ENCODE data around the gene ADAMTS5. TPM values are rescaled to one million over a fixed set of nuclear protein-coding genes. Genes with fewer than 3 reads are reported as not detected.

ADAMTS5 gene
- polyA plus RNA-seq, 1 donor (not counting 4 experiments of a cell fraction or from before 2014, with no cell fraction given): 0.01 TPM

DNA sequence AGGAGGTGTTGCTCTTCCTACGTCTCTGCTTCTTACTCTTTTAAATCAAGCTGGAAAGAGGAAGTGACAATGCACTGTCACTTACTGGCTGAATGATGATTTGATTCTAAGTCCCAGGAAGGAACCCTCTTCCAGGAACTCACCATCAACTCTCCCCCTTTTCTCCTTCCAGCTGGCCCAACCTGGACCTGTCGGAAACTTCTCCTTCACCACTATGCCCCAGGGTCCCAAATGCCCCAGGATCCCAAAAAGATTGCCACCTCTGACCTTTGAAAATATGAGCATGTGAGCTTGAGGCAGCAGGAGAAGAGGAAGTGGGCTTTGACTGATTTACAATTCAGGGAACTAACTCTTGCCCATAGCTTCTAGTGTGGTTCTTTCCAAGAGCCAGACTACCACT is 5.3 kb upstream of the ADAMTS5 start:
- Histone ChIP-seq H4K20me1 (ENCODE audit: control insufficient read depth, extremely low read depth, insufficient read depth, low read length) (no peaks in the 10 kb centered on the region), H3K27me3 (ENCODE audit: control insufficient read depth, extremely low read depth, insufficient read depth, low read length) (peaks cover 24% of the 10 kb centered on the region), H3K36me3 (ENCODE audit: control insufficient read depth in 2 of 2, extremely low read depth in 1 of 2, insufficient read depth in 2 of 2, low read length in 2 of 2) (no peaks in the 10 kb centered on the region), H3K79me2 (ENCODE audit: control insufficient read depth, insufficient read depth, low read length) (no peaks in the 10 kb centered on the region), H3K9me1 (ENCODE audit: control insufficient read depth, extremely low read depth, insufficient read depth, low read length) (no peaks in the 10 kb centered on the region), H3K4me2 (ENCODE audit: control insufficient read depth, extremely low read depth, insufficient read depth, low read depth, low read length) (no peak overlapping the region), H3K9me3 (ENCODE audit: control insufficient read depth, low read depth, low read length) (no peaks in the 10 kb centered on the region), H3K27ac (ENCODE audit: control insufficient read depth, insufficient read depth, low read length) (no peak overlapping the region), H3K4me3 (ENCODE audit: control insufficient read depth in 2 of 3, extremely low read depth in 1 of 3, insufficient read depth in 2 of 3, low read depth in 1 of 3, low read length in 3 of 3) (no peak overlapping the region), H3K9ac (ENCODE audit: control insufficient read depth, extremely low read depth, insufficient read depth, low read length) (no peak overlapping the region), H2AFZ (ENCODE audit: control insufficient read depth, low read length) (no peak overlapping the region), H3K4me1 (ENCODE audit: control insufficient read depth, extremely low read depth, insufficient read depth, low read length) (no peaks in the 10 kb centered on the region)
- TF ChIP-seq EZH2 (IDR thresholded peaks at IDR 0.05; ENCODE audit: low read length): no peak
- TF ChIP-seq, protein P1, sequence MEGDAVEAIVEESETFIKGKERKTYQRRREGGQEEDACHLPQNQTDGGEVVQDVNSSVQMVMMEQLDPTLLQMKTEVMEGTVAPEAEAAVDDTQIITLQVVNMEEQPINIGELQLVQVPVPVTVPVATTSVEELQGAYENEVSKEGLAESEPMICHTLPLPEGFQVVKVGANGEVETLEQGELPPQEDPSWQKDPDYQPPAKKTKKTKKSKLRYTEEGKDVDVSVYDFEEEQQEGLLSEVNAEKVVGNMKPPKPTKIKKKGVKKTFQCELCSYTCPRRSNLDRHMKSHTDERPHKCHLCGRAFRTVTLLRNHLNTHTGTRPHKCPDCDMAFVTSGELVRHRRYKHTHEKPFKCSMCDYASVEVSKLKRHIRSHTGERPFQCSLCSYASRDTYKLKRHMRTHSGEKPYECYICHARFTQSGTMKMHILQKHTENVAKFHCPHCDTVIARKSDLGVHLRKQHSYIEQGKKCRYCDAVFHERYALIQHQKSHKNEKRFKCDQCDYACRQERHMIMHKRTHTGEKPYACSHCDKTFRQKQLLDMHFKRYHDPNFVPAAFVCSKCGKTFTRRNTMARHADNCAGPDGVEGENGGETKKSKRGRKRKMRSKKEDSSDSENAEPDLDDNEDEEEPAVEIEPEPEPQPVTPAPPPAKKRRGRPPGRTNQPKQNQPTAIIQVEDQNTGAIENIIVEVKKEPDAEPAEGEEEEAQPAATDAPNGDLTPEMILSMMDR (optimal IDR thresholded peaks at IDR 0.05 in 1 of 3, IDR thresholded peaks at IDR 0.05 in 1 of 3, conservative IDR thresholded peaks at IDR 0.05 in 1 of 3; ENCODE audit: extremely low read depth in 1 of 3, insufficient read depth in 2 of 3, low read length in 3 of 3): no peak
- DNase-seq (ENCODE audit: low read depth, low spot score) (no peak), FAIRE-seq (no peak)
- dilution Hi-C loops (cut with MboI; ENCODE audit: extremely low pct_ligation_motif_present, low sequenced_read_pairs): no loop called here

DNA sequence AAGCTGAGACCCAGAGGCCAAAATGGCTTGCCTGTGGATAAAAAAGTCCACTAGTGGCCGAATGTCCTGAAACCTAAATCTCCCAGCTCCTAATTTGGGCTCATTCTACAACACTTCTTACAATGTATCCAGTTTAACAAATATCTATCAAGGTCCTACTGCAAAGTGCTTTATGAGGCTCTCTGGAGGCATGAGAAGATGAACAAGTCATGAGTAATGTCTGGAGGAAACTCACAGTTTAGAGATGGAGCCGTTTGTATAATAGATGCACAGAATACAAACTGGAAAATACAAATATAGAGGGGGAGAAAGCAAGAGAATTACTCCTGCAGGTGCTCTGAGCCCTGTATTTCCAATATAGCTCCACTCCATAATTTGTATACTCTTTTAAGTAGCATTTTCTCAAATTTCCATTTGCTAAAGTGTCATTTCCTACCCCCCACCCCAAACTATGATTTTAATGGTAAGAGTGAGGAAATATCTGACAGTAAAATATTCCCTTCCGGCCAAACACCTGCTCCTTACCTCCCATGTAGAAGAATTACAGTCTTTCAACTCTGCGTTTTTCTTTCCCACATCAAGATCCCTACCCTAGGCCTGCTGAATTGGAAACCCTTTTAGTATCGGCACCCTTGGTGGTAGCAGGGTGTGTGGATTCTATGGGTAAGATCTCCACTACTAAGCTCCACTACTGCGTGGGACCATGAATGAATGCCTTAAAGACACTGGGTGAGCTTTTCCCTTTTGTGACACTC is 3.3 kb upstream of the ADAMTS5 start:
- no peaks in the 10 kb centered on the region for H3K79me2 ChIP-seq (ENCODE audit: control insufficient read depth, insufficient read depth, low read length)
- no peak overlapping the region for H3K4me2 ChIP-seq (ENCODE audit: control insufficient read depth, extremely low read depth, insufficient read depth, low read depth, low read length)
- no peaks in the 10 kb centered on the region for H3K9me1 ChIP-seq (ENCODE audit: control insufficient read depth, extremely low read depth, insufficient read depth, low read length)
- H3K4me1 ChIP-seq (ENCODE audit: control insufficient read depth, extremely low read depth, insufficient read depth, low read length): peaks cover 8% of the 10 kb centered on the region
- no peaks in the 10 kb centered on the region for H4K20me1 ChIP-seq (ENCODE audit: control insufficient read depth, extremely low read depth, insufficient read depth, low read length)
- no peak overlapping the region for H3K4me3 ChIP-seq (ENCODE audit: control insufficient read depth in 2 of 3, extremely low read depth in 1 of 3, insufficient read depth in 2 of 3, low read depth in 1 of 3, low read length in 3 of 3)
- H3K9ac ChIP-seq (ENCODE audit: control insufficient read depth, extremely low read depth, insufficient read depth, low read length): no peak overlapping the region
- TF ChIP-seq EZH2 (IDR thresholded peaks at IDR 0.05; ENCODE audit: low read length): no peak
- TF ChIP-seq, protein P1 (optimal IDR thresholded peaks at IDR 0.05 in 1 of 3, IDR thresholded peaks at IDR 0.05 in 1 of 3, conservative IDR thresholded peaks at IDR 0.05 in 1 of 3; ENCODE audit: extremely low read depth in 1 of 3, insufficient read depth in 2 of 3, low read length in 3 of 3): no peak
- no peaks in the 10 kb centered on the region for H3K36me3 ChIP-seq (ENCODE audit: control insufficient read depth in 2 of 2, extremely low read depth in 1 of 2, insufficient read depth in 2 of 2, low read length in 2 of 2)
- DNase-seq (ENCODE audit: low read depth, low spot score) (no peak), FAIRE-seq (no peak)
- no peaks in the 10 kb centered on the region for H3K9me3 ChIP-seq (ENCODE audit: control insufficient read depth, low read depth, low read length)
- H3K27me3 ChIP-seq (ENCODE audit: control insufficient read depth, extremely low read depth, insufficient read depth, low read length): peaks cover 44% of the 10 kb centered on the region
- dilution Hi-C loops (cut with MboI; ENCODE audit: extremely low pct_ligation_motif_present, low sequenced_read_pairs): no loop called here
- H3K27ac ChIP-seq (ENCODE audit: control insufficient read depth, insufficient read depth, low read length): no peak overlapping the region
- H2AFZ ChIP-seq (ENCODE audit: control insufficient read depth, low read length): no peak overlapping the region

Data from keratinocyte (primary cell).